Left kidney (tissue), 2 donors: Measurements from ENCODE around the gene RBPJ. TPM values are rescaled to one million over a fixed set of nuclear protein-coding genes. Genes with fewer than 3 reads are reported as not detected.

Source experiments
- DNase-seq: peaks from one replicate; pipeline ENCODE4 v3.0.0-alpha.2; 2013
- polyA plus RNA-seq: library from polyadenylated mRNA; unstranded; fragments of 120-200 nt; gene quantifications from one replicate; pipeline ENCODE4 v1.2.1, GENCODE V29; 2013; ENCODE audit not compliant: insufficient read length

The RBPJ gene
- polyA plus RNA-seq, 1 donor = 89.3 TPM

DNA sequence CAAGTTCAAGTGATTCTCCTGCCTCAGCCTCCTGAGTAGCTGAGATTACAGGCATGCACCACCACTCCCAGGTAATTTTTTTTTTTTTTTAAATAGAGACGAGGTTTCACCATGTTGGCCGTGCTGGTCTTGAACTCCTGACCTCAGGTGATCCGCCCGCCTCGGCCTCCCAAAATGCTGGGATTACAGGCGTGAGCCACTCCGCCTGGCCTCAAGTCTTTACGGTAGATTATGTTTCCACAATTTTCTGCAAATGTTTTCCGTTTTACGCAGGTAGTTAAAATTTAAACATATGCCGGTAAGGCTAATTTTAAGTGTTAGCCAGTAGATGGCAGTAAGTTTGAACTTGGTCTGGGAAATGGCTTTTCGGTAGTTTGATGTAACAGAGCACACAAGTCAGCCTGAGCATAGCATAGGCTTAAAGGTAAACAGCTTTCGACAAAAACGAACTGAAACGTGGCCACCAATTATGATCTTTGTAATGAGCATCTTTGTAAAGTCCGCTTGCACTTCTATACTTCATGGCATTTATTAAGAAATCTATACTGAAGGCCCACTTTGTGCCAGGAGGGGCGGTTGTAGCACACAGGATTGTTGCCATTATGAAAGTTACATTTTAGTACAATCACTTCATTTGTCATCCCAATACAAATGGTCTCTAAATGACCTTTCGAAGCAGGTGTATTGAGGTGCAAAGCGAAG, 138.4 kb downstream of the RBPJ start:
- DNase-seq = peak; percentile 37

DNA sequence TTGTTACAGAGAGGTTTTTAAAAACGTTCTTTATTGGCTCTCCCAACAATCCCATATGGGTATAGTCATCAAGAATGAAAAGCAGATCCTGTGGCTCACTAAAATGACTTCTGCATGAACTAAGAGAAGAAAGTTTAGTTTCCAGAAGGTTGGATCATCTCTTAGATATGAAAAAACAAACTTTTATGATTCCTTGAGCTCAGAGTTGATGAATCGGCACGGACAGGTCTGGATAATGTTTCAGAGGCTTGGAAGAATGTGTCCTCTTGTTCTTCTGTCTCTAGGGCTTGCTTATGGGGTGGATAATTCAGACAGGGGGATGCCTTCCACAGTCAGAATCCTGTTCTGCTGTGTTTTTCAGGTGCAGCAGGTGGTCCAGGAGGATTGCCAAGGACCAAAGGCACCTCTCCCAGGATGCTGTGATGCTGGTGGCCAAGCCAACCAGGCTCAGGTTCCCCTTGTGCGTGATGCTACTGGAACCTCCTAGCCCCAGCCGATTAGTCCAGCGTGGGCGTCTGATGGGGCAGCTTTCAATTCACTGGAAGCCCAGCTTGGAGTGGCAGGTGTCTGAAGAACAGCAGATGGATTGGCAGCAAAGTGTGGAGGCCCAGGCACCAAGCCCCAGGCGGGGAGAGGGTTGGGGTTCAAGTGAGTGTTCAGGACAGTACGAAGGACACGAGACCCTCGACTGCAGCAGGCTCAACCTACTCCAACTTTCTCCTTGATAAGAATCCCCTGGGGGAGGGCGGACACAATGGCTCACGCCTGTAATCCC, 139.1 kb downstream of the RBPJ start:
- no peak for DNase-seq

DNA sequence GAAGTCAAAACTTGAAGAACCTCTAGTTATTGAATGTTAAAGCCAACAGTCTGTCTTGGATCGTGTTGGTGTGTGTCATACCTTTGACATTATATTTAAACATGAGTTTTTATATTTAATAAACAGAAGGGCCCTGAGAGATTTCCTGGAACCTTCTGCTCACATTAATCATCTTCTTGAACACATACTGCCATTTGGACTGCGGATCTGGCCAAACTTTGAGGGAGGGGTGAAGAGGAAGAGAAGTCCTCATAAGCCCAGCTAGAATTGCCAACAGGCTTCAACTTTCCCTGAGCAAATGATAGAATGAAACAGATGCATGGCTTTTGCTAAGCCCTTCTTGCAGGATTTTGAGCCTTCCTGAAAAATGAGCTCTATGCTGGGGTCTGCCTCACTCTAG, 142.1 kb downstream of the RBPJ start:
- DNase-seq = no peak

DNA sequence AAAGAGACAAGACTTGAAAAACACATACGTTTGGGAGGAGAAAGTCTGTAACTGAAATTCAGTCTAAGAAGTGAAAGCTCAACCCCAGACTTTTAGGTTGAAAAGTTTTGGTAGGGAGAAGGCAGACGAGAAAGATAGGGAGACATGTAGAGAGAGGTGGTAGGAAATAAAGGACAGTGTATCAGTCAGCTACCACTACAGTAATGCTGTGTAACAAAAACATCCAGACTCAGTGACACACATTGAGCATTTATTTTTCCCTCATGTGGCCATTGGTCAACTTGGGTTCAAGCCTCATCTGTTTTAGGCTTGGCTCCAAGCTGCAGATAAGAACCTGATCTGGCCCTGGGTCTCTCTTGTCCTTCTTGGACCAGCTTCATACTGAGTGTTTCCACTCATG, 142.6 kb downstream of the RBPJ start:
- no peak for DNase-seq

DNA sequence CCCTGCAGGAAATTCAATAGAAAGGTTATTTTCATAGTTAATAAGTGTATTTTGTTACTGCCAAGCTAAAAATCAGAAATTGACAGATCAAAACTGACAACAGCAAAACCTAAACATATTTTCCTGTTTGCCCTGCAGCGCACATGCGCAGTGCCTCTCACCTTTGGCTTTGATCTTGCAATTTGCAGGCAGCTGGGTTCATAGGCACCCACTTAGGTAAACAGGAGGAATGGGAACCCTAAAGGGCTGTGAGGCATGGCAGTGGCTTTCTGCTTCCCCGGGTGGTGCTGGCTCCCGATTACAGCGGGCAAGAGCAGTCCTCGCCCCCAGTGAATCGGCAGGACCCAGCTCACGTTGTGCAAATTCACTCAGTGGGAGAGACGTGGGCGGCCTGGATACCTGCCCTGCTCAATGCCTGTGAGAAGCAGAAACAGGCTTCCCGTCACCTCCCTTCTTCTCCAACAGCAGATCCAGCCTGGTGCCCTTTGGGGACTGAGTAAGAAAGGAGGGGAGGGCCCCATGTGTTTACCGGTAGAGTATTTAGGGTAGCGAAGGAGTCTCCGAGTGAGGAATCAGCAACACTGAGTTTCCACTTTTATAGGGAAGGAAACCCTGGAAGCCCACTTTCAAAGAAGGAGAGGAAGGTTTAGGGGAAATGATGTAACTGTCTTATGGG, 143.7 kb downstream of the RBPJ start:
- no peak for DNase-seq

DNA sequence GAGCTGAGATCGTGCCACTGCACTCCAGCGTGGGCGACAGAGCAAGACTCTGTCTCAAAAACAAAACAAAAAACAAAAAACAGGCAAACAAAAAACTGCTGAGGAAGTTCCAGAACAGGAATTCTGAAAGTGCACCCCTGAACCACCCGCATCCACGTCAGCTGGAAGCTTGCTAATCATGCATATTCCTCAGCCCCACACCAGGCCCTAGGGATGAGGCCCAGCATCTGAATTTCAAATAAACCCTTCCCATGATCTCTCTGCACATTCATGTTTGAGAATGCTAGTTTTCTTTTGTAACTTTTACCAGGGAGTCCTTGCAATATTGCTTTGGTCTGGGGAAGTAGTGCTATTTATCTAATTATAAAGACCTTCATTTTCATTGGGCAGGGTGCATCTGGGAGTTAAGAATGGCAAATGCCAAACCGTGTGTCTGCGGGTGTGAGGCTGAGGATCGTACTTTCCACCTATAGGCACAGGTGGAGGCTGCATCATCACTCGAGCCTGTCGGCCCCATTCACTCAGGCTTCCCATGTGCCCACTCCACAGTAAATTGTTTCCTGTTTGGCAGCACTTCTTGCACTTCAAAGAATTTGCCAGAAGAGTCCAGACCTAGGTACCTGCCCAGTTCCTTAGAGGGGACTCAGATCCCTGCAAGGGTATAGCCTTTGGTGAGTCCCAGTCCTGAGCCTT, 145.9 kb downstream of the RBPJ start:
- DNase-seq = no peak

DNA sequence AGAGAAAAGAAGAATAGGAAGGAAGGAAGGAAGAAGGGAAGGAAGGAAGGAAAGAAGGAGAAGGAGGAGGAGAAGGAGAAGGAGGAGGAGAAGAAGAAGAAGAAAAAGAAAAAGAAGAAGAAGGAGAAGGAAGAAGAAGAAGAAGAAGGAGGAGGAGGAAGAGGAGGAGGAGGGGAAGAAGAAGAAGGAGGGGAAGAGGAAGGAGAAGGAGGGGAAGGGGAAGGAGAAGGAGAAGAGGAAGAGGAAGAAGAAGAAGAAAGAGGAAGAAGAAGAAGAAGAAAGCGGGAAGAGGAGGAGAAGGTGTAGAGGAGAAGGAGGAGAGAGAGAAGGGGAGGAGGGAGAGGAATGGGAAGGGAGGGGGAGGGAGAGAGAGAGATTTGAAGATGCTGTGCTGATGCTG, 146.9 kb downstream of the RBPJ start:
- no peak for DNase-seq

DNA sequence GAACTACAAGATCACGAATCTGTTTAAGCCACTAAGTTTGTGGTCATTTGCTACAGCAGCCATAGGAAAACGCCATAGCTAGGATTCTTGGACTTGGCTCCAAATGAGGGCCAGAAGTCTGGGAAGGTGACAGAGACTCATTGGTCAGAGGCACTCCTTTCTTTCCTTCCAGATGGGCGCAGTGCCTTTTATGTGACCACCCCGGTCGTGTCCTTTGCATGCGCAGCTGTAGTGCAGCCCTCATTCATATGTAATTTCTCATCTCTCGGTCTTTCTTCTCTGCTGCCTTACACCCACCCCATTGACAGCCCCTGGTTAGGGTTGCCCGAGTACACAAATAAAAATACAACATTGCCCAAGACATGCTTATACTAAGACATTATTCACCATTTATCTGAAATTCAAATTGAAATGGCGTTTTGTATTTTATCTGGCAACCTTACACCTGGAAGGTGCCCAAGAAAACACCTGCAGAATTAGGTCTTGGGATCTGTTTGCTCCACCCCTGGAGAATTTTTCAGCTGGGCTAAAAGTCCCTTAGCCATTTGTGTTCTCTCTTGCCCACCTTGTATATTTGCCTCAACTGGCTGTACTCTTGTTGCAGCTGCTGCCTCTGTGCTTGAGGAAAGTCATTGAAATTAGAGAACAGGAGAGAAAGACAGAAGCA, 147.6 kb downstream of the RBPJ start:
- DNase-seq = no peak

DNA sequence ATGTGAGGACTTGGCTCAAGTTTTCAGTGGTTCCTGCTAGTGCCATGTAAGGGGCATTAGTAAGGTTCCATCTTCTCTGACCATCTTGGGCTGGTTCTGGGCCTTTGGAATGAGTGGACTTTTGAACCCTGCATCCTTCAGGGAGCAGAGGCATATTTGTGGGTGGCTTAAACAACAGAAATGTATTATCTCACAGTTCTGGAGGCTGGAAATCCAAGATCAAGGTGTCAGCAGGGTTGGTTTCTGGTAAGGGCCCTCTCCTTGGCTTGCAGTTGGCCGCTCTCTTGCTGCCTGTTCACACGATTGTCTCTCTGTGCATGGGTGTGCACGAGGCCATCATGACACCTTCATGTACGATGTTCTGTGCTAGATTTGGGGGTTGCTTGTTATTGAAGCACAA, 148.2 kb downstream of the RBPJ start:
- no peak for DNase-seq

DNA sequence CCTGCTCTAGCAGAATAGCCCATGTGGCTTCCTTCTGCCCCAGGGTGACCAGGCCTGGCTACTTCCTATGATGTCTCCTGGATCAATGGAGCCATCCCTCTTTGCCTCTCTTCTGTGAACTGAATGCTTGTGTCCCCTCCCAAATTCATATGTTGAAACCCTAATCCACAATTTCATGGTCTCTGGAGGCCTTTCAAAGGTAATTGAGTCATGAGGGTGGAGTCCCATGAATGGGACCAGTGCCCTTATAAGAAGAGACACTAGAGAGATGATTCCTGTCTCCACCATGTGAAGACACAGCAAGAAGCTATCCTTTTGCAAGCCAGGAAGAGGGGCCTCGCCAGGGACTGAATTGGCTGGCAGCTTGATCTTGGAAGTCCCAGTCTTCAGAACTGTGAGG, 151.1 kb downstream of the RBPJ start:
- no peak for DNase-seq

DNA sequence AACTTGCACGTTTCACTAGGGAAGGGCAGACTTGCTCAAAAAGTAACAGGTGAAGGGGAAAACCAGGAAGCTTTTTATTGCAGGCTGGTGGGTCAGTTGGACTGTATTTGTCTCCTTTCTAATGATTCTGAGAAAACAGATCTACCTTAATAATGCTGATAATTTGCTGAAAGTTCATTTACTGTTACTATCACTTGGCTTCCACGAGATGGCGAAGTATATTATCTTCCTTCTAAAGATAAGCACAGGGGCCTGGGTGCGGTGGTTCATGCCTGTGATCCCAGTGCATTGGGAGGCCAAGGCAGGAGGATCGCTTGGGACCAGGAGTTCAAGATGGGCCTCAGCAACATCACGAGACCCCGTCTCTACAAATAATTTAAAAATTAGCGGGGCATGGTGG, 153.1 kb downstream of the RBPJ start:
- DNase-seq = no peak

DNA sequence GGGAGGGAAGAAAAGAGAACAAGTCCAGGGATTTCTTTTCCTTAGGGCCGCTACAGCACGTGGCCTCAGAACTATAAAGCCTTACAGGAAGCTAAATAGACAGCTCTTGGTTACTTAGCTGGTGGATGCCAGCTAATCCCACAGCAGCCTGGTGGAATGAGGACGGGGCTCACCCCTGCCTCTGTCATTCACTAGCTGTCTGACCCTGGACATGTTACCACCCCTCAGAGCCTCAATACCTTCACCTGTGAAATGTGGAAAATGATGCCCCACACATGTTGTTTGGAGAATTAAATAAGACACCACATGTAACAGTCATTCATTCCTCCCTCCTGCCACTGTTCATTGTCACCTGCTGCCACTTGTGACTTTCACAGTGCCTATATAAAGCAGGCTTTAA, 153.7 kb downstream of the RBPJ start:
- DNase-seq = no peak

DNA sequence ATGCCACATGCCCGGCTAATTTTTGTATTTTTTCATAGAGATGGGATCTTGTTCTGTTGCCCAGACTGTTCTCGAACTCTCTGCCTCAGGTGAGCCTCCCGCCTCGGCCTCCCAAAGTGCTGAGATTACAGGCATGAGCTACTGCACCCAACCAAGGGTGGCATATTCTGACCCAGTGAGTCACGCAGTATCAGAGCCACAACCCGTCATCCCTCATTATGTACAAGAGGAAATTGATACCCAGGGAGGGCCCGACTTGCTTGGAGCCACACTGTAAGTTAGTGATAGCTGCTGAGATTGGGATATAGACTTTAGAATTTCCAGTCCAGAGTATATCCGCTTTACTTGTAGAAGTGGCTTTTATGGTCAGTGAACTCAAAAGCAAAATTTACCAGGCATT, 154.9 kb downstream of the RBPJ start:
- DNase-seq = no peak

DNA sequence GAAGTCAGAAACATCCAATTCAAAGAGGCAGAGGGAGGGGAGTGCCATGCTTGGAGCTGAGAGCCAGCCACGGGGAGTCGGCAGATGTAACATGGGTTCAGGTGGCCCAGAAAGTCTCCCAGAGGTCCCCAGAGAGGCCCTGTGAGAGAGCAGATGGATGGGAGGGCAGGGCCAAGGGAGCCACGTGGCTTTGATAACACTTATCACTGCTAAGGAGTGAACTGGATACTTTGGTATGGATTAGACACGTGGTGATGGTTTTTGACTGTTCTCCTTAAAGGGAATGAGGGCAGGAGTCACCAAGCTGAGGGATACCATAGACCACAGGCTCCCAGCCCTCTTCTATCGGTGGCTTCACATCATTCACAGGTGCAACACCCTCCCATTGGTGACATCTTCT, 155.7 kb downstream of the RBPJ start:
- no peak for DNase-seq

DNA sequence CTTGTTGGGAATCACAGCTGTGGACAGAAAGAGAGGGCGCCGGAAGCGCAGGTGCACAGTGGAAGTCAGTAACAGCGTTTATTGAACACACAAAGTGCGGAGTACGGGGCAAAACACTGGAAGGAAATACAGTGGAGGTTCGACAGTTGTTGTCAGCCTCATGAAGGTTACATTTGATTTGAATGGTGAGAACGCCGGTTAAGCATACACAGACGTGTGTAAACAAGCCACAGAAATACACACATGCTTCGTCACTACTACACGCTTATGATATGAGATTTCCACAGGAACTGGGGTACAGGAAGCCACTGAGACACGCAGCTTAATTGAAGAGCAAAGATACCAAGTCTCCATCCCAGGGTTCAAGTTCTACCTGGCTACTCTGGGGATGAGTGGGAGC, 157.5 kb downstream of the RBPJ start:
- DNase-seq = no peak

DNA sequence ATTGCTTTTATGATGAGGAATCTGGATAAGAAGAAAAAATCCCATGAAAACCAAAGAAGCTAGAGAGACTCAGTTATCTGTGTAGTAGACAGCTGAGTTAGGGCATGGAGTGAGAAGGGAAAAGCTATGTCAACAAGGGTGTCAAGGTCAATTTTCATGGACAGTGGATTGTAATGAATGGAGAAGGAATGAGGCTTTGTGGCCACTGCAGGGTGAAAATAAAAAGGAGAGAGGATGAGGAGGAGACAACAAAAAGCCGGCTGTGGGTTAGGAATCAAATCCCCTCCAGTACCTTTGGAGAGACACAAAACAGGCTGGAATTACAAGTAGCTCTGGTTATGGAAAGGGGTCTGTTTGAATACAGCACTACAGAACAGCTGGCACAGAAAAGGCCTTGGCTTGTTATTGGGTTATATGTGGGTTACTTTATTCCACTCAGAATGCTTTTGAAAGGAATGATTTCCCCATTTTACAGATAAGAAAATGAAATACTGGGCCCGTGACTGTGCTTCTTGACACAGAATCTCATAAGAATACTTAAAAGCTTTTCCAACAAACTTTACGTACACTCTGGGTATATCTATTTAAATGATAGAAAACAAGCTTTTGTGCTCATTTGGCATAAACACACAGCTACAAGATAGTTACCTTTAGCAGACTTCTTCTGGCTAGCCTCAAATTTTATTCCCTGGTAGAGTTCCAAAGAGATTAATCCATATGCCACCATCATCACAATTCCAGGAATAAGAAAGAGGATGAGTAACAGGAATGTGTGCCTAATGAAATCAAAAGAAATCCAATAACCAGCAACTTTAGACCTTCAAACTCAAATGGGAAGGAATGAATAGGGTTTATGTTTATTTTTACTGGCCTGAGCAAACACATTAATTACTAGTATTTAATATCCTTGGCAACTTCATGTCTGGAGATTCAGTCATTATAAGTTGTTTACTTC, 162.0 kb downstream of the RBPJ start:
- DNase-seq = no peak

DNA sequence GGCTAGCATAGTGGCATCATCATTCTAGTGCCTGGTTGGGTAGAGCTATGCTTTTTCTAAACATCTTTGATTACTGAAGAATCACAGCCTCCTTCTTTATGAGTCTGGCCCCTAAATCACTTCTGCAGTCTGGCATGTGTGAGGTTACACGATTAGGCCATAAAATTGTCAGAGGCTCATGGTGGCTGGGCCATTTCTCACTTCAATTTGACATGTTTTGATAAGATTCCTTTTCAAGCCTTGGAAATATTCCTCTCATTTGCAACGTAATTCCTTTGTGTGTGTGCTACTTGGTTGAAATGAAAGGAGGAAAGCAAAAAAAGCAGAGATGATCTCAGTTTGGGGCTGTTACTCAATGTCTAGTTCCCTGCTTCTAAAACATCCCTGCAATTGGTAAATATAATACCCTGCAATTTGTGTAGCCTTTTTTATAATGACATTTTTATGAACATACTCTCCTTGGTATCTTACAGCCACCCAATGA, 163.3 kb downstream of the RBPJ start:
- no peak for DNase-seq

DNA sequence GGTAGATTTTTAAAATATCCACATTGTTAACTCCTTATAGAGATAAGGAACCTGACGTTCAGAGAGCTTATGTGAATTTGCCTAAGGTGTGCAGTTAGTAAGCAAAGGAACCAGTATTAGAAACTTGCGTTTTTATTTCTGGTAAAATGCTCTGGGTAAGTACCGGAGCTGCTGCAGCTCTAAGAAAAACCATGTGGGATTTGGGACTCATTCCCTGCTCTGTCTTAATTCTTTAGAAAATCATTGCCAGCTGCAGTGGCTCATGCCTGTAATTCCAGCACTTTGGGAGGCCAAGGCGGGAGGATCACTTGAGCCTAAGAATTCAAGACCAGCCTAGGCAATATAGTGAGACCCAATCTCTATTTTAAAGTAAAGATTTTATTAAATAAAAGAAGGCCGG, 163.7 kb downstream of the RBPJ start:
- no peak for DNase-seq
